Esophagus squamous epithelium (tissue), 4 donors: ENCODE data around the gene BANF1.

Experiments
- POLR2A ChIP-seq, 4 donors: fragments of 450-650 bp; IDR thresholded peaks; one replicate each; pipeline ENCODE4 v1.6.1; 2017; ENCODE audit warnings: antibody characterized with exemption in 4 of 4, mild to moderate bottlenecking in 4 of 4, moderate library complexity in 3 of 4
- TF ChIP-seq, protein P1 (sequence below), 6 experiments: fragments of 450-650 bp in 4 of 6; fragments of 200-600 bp in 2 of 6; sonication (generic) in 2 of 6; IDR thresholded peaks; one replicate each; pipeline ENCODE4 v1.5.1; 2016 to 2019; ENCODE audit warnings: antibody characterized with exemption in 6 of 6, mild to moderate bottlenecking in 4 of 6, moderate library complexity in 4 of 6

DNA sequence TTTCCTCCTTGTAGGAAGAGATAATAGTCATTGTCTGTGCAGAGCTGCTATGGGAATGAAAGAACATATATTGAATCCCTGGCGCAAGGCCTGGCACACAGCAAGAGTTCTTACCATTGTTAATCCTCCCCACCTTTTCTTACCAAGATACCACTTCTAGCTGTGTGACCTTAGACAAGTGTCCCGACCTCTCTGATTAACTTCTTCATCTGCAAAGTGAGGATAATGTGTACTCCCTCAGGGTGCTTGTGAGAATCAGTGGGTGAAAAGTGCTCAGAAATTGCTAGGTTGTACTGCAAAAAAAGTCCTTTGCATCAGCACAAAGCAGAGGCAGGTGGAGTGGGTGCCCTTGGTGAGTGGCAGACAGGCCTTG, 5.8 kb downstream of the BANF1 start:
- TF ChIP-seq, protein P1, sequence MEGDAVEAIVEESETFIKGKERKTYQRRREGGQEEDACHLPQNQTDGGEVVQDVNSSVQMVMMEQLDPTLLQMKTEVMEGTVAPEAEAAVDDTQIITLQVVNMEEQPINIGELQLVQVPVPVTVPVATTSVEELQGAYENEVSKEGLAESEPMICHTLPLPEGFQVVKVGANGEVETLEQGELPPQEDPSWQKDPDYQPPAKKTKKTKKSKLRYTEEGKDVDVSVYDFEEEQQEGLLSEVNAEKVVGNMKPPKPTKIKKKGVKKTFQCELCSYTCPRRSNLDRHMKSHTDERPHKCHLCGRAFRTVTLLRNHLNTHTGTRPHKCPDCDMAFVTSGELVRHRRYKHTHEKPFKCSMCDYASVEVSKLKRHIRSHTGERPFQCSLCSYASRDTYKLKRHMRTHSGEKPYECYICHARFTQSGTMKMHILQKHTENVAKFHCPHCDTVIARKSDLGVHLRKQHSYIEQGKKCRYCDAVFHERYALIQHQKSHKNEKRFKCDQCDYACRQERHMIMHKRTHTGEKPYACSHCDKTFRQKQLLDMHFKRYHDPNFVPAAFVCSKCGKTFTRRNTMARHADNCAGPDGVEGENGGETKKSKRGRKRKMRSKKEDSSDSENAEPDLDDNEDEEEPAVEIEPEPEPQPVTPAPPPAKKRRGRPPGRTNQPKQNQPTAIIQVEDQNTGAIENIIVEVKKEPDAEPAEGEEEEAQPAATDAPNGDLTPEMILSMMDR (IDR thresholded peaks at IDR 0.05) = no peak
- no peak for TF ChIP-seq POLR2A (IDR thresholded peaks at IDR 0.05)
